ENCODE measurements around the gene SLC39A7. TPM values are rescaled to one million over a fixed set of nuclear protein-coding genes. Genes with fewer than 3 reads are reported as not detected.

The SLC39A7 gene
- total and polyA plus RNA-seq, 2 donors from 2014 or later, result 83.3 to 118 TPM

DNA sequence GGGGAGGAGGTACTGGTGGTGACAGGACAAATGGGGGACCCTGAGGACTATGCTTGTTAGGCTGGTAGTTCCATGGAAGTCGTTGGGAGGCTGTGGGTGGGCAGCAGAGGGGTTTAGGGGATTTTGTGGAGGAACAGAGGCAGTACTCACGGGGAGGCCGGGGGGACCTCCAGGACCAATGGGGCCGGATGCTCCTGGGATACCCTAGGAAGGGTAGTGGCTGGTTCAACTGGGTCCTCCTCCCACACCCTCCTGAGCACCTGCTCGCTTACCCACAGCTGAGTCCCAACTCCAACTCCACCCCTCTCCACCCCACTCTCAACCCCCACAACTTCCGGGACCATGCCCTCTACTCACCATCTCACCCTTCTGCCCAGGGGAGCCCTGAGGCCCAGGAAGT lies 34.3 kb upstream of the SLC39A7 start:
- DNase-seq, result no peak
- FAIRE-seq, result no peak
- H3K9me3 ChIP-seq (ENCODE audit: control insufficient read depth in 2 of 3, insufficient read depth in 1 of 3, low read length in 3 of 3), result no peaks in the 10 kb centered on the region
- intact Hi-C loops (cut with DNase I), result no loop called here
- TF ChIP-seq, protein P1, sequence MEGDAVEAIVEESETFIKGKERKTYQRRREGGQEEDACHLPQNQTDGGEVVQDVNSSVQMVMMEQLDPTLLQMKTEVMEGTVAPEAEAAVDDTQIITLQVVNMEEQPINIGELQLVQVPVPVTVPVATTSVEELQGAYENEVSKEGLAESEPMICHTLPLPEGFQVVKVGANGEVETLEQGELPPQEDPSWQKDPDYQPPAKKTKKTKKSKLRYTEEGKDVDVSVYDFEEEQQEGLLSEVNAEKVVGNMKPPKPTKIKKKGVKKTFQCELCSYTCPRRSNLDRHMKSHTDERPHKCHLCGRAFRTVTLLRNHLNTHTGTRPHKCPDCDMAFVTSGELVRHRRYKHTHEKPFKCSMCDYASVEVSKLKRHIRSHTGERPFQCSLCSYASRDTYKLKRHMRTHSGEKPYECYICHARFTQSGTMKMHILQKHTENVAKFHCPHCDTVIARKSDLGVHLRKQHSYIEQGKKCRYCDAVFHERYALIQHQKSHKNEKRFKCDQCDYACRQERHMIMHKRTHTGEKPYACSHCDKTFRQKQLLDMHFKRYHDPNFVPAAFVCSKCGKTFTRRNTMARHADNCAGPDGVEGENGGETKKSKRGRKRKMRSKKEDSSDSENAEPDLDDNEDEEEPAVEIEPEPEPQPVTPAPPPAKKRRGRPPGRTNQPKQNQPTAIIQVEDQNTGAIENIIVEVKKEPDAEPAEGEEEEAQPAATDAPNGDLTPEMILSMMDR (IDR thresholded peaks at IDR 0.05; ENCODE audit: borderline replicate concordance, extremely low read depth, insufficient read depth), result no peak
- no peaks in the 10 kb centered on the region for H3K36me3 ChIP-seq (ENCODE audit: control insufficient read depth in 2 of 3, insufficient read depth in 3 of 3, low read length in 3 of 3)
- no peak overlapping the region for H3K9ac ChIP-seq (ENCODE audit: low read length in 3 of 3)
- peaks cover 0 to 4% (median 0%) of the 10 kb centered on the region in 3 donors for H3K4me1 ChIP-seq (ENCODE audit: control insufficient read depth in 2 of 3, insufficient read depth in 2 of 3, low read depth in 1 of 3, low read length in 3 of 3)
- H3K27me3 ChIP-seq (ENCODE audit: control insufficient read depth, insufficient read depth, low read length), result no peaks in the 10 kb centered on the region
- H3K27ac ChIP-seq (ENCODE audit: low read depth in 2 of 2, low read length in 2 of 2), result no peak overlapping the region
- no peak overlapping the region for H3K4me3 ChIP-seq (ENCODE audit: low read length in 3 of 3)

DNA sequence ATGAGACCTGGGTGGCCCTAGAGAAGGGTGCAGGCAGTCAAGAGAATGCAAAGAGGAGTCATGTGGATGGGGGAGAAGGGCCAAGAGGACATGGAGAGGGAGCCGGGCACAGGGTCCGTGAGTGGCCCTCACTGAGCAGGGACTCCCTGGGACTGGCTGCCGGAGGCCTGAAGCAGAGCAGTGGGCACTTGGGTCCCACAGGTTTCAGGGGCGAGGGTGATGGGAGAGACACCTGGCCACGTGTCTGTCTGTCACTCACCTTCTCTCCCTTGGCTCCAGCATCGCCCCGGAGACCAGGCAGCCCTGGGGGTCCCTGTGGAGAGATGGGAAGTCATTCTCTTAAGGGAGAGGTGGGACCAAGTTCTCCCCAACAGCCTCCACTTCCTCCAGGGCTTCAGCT lies 33.9 kb upstream of the SLC39A7 start:
- no peaks in the 10 kb centered on the region for H3K36me3 ChIP-seq (ENCODE audit: control insufficient read depth in 2 of 3, insufficient read depth in 3 of 3, low read length in 3 of 3)
- H3K27ac ChIP-seq (ENCODE audit: low read depth in 2 of 2, low read length in 2 of 2), result no peak overlapping the region
- DNase-seq, result no peak
- H3K9me3 ChIP-seq (ENCODE audit: control insufficient read depth in 2 of 3, insufficient read depth in 1 of 3, low read length in 3 of 3), result no peaks in the 10 kb centered on the region
- no peaks in the 10 kb centered on the region for H3K27me3 ChIP-seq (ENCODE audit: control insufficient read depth, insufficient read depth, low read length)
- TF ChIP-seq, protein P1 (IDR thresholded peaks at IDR 0.05; ENCODE audit: borderline replicate concordance, extremely low read depth, insufficient read depth), result no peak
- H3K4me3 ChIP-seq (ENCODE audit: low read length in 3 of 3), result no peak overlapping the region
- peaks cover 0 to 3% (median 0%) of the 10 kb centered on the region in 3 donors for H3K4me1 ChIP-seq (ENCODE audit: control insufficient read depth in 2 of 3, insufficient read depth in 2 of 3, low read depth in 1 of 3, low read length in 3 of 3)
- FAIRE-seq, result no peak
- H3K9ac ChIP-seq (ENCODE audit: low read length in 3 of 3), result no peak overlapping the region
- intact Hi-C loops (cut with DNase I), result no loop called here

DNA sequence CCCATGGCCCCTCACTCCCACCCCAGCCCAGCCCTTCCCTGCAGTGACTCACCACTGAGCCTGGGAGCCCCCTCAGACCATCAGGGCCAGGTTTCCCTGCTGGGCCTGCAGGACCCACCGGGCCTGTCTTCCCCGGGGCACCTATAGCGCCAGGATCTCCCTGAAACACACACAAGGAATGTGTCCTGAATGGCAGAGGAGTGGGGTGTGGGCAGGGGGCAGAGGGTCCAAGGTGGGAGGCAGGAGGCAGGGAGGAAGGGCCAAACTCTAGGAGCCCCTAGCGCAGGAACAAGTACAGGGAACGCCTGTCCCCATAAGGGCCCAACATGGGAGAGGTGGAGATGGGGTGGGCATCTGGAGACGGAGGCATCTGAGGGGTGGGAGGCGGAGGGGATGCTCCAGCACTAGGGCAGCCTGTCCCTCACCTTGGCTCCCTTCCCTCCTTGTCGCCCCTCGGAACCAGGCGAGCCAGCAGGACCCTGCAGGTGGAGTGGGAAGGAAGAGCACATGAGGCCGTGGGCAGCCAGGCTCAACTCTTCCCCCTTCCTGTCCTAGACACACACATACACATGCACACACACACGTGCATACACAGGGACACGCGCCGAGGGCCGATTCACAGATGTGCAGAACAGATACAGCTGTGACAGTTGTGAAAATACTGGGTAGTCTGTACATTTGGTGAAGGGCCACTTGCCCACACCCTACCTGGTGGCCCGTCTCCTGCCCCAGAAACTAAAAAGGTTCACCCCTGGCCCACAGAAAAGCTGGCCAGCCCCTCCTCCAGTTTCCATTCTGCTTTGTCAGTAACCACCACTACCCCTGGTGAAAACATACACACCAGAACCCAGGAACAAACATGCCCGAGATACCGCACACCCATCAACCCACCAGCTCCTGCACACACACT lies 33.0 kb upstream of the SLC39A7 start:
- no peaks in the 10 kb centered on the region for H3K27me3 ChIP-seq (ENCODE audit: control insufficient read depth, insufficient read depth, low read length)
- no peak for DNase-seq
- no peaks in the 10 kb centered on the region for H3K4me1 ChIP-seq (ENCODE audit: control insufficient read depth in 2 of 3, insufficient read depth in 2 of 3, low read depth in 1 of 3, low read length in 3 of 3)
- H3K4me3 ChIP-seq (ENCODE audit: low read length in 3 of 3), result no peak overlapping the region
- no peak overlapping the region for H3K27ac ChIP-seq (ENCODE audit: low read depth in 2 of 2, low read length in 2 of 2)
- TF ChIP-seq, protein P1 (IDR thresholded peaks at IDR 0.05; ENCODE audit: borderline replicate concordance, extremely low read depth, insufficient read depth), result no peak
- intact Hi-C loops (cut with DNase I), result no loop called here
- no peak overlapping the region for H3K9ac ChIP-seq (ENCODE audit: low read length in 3 of 3)
- H3K9me3 ChIP-seq (ENCODE audit: control insufficient read depth in 2 of 3, insufficient read depth in 1 of 3, low read length in 3 of 3), result no peaks in the 10 kb centered on the region
- H3K36me3 ChIP-seq (ENCODE audit: control insufficient read depth in 2 of 3, insufficient read depth in 3 of 3, low read length in 3 of 3), result no peaks in the 10 kb centered on the region
- no peak for FAIRE-seq

Data from kidney (tissue), 14 donors.